Astrocyte of the hippocampus (primary cell): ENCODE data around the gene ZNF521.

Experiments used
- DNase-seq: peaks from one replicate; pipeline ENCODE4 v3.0.0; 2011; ENCODE audit warnings: low read depth, low spot score

Gene ZNF521

GRCh38 chr18:25251068-25251467, 100.9 kb downstream of the ZNF521 start:
- no peak for DNase-seq

DNA sequence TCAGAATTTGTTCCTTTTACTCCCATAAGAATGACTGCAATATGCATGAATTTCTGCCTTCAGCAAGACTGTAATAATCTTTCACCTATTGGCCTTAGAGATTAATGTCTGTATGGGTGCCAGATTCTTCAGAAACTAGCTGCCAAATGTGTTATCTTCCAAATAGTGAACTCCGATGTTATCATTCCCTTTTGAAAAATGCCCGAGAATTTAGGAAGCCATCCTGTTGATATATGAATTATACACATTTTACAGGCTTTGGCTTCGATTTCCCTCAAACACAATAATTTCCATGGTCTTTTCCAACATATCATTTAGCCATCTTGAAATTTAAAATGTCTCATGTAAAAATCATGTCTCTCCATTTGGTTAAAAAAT, 101.5 kb downstream of the ZNF521 start:
- no peak for DNase-seq

- no peak for DNase-seq
Observed at GRCh38 chr18:25248755-25249154, 103.2 kb downstream of the ZNF521 start.

DNA sequence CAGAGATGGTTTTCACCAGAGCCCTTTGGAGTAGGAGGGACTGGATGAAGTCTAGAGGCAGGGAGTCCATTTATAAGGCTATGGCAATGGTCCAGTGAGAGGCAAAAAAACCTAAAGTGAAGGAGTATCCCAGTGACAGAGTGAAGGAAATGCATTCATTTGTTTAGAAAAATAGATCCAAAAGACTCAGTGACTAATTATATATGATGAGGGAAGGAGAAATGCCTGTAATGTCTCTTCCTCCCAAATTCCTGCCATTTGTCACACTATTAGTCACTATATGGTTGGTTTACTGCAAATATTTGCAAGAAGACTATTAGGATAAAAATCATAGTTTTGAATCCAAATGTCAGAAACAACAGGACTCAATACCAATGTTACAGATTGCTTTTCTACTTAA, 104.2 kb downstream of the ZNF521 start:
- no peak for DNase-seq

- no peak for DNase-seq
Observed at GRCh38 chr18:25244924-25245698, 106.9 kb downstream of the ZNF521 start.

- DNase-seq: no peak
Observed at GRCh38 chr18:25244170-25244569, 107.8 kb downstream of the ZNF521 start.

- no peak for DNase-seq
Observed at GRCh38 chr18:25243754-25244153, 108.2 kb downstream of the ZNF521 start.

DNA sequence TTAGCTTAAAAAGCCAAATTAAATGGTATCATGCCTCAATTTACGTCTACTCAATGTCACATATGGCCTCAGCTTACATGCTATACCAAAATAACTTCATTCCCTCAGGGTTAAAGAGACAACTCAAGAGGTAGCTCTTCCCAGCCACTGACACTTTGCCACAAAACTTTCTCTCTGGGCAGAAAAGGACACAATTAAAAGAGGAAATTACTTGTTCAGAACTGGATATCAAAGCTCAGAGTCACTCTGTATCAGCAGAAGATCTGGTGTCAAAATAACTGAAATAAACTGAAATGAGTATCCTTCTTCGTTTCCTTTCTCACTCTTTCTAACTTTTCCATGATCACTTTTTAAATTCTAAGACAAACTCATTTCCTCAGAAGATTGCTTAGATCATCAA, 108.7 kb downstream of the ZNF521 start:
- no peak for DNase-seq

DNA sequence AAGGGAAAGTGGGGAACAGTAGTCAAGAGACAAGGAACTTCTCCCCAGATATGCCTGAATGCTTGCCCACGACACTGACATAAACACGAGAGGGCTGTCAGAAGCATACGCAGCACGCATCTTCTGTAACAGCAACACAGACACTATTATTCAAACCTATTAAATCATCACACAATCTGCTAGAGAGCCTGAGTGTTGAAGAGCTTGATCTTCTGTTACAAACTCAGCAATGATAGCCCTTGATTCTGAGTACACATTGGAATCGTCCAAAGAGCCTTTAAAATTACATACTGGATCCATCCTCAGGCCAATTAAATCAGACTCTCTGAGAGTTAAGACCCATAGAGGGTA, 111.6 kb downstream of the ZNF521 start:
- DNase-seq: no peak

DNA sequence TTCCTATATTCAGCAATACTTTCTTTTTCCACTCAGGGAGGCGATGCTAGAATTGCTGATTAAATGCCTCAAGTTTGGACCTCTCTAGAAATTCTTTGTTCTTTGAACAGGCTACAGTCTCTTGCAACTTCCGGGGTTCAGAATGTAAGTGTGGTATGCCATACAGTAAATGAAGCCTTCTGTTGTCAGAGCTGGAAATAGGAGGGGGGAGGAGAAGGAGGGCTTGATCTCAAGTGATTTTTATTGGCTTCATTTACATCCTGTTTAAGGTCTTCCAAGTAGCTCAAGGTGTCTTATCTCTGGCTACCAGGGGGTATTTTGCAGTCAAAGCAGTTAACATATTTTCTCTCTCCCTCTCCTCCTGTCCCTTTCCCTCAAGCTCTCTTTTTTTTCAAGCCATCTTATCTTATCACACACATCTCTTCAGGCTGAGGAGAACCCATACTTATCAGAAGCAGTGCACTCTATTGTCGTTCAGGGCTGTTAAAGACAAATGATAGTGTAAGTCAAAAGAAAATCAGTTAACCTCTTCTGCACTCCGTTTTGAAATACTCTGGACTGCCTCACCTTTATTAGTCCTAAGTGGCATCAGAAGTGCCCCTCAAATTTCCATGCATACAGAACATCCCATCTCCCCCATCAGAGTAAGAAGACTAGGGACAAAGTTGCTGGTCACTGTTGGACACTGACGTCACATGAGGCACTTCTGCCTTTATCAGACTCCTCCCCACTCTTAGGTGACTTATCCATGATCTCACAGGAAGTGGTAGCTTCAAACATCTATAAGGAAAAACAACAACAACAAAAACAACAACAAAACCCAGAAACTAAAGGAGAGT, 112.2 kb downstream of the ZNF521 start:
- DNase-seq: no peak

GRCh38 chr18:25239151-25239550, 112.8 kb downstream of the ZNF521 start:
- DNase-seq: no peak

- DNase-seq: peak; percentile 30
Observed at GRCh38 chr18:25237571-25238267, 114.2 kb downstream of the ZNF521 start.

- no peak for DNase-seq
Observed at GRCh38 chr18:25236736-25237135, 115.2 kb downstream of the ZNF521 start.

DNA sequence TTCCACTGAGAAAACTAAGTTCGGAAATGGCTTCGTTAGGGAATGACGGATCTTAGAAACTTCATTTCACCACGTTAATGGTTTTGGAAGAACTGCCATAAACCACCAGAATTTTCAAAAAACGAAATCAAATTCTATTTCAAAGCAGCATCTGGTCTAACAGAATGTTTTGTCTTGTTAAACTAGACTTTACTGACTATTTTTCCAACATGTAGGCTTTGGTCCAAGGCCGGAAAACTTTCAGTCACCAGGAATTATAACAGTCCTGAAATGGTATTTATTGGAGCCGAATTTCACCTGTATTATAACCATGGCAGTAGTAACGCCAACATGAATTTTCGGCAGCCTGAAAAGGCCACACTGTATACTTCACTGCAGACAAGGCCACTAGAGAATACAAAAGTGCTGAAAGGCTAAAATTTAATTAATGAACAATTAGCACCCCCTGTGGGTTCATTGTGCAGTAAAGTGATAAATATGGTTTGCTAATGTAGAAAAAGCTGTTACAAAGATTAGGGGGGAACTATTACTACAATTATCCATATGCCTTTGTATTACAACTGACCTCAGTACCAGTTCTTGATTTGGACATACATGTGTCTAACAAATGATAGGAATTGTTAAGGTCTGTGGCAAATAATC, 116.4 kb downstream of the ZNF521 start:
- DNase-seq: no peak

DNA sequence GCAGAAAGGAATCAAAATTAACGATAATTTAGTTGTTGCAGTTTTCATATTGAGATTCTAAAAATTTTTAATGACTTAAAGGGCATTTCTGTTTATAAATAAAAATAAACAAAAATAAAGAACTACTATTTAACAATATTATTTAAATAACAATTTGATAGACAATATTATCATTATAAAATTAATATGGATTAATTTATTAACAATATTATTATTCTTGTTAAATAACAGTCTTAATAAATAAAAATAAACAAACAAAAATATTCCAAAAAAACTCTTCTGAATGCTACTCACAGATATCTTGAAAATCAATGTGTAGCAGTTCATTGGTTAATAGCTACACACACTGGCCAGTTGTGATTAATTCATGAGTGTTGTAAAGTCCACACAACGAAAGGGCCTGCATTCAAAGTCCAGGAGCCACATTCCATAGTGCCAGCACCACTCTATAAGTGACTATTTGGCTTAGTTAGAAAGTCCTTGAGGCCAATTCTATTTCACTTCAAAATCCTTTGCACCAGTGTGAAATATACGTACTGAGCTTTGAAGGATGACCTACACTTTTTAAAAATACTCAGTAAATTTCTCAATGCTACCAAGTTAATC, 117.1 kb downstream of the ZNF521 start:
- no peak for DNase-seq

DNA sequence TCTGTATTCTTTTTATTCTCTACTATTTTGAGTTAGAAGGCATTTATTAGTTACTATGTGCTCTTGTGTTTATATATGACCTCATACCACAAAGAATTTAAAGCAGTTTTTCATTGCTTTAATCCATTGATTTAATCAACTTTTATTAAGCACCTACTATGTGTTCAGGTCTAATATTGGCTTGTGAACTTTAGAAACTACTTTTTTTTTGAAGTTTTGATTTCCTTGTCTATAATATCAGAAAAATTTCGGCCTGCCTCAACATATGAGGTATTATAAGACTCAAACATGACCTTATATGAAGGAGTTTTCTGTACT, 117.7 kb downstream of the ZNF521 start:
- no peak for DNase-seq

DNA sequence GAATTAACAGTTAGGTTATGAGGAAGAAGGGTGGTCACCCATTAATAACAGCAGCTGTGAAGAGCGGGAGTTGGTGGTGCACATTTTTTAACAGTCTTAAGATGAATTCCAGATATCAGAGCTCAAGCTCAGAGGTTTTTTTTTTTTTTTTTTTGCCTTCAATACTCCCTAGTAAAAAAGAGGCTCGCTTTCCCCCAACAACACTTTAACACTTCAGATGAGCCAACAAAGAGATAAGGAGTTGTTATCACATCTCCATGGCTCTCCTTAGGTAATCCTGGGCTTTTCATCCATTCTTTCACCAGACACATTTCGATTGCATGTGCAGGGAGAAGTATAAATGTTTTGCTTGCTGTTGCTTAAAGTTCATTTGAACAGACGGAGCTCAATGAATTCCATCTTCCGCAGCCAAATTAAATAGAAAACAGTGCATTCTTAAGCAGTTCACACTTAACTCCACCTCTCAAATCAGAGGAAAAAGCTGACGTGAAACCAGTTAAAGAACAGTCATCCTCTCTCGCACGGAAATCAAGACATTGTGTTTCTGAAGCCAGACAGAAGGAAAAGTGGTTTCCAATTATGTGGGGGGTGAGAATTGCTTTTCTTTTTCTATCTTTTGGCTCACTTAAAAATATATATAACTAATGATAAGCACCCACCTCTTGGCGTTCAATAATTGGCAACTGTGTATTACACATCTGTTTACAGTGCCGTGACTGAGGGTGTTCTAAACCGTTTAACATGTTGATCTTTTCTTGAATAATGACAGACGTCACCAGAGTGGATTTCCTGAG, 118.2 kb downstream of the ZNF521 start:
- DNase-seq: peak; percentile 82

GRCh38 chr18:25231327-25231691, 120.7 kb downstream of the ZNF521 start:
- DNase-seq: no peak

DNA sequence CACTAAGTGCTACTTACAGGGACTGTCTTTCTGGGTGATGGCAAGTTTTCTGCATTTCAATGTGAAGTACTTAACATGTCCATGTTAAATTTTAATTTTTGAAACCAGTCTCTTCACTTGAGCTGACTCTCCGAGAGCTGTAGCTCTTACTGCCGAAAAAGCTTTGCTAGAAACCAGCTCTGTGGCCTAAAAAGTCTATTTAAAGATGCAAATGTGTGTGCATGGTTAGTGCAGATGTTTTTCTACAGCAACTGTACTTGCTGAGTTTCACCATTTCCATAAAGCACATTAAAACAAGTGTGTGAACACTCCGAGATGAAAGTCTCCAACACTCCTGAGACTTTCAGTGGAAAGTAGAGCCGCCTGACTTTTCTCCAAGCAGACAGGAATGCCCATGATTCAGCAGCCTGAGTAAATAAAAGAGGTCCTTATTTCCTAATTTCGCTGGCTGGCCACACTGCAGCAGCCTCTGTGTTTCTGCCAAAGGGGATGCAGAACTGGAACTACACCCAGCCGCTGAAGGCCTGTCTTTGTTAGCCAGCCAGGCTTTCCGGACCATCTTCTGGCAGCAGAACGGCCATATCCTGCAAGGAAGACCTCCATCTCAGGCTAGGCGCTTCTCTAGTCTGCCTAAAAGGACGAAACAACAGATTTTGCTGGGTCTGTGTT, 121.2 kb downstream of the ZNF521 start:
- DNase-seq: peak; percentile 88

GRCh38 chr18:25229920-25230319, 122.0 kb downstream of the ZNF521 start:
- no peak for DNase-seq
